Duodenal mucosa (tissue), 2 donors: ENCODE measurements around the gene PLBD2.

Source experiments
- H3K27ac ChIP-seq: one replicate; pipeline ENCODE4 v1.7.0; 2013; ENCODE audit warnings: low read depth, low read length
- H3K27me3 ChIP-seq, 2 donors: one replicate each; pipeline ENCODE4 v1.7.0; 2013; ENCODE audit warnings: low read length in 2 of 2, control low read depth in 1 of 2; ENCODE audit not compliant: insufficient read depth in 2 of 2, control insufficient read depth in 1 of 2
- H3K36me3 ChIP-seq, 2 donors: one replicate each; pipeline ENCODE4 v1.7.0; 2013; ENCODE audit warnings: low read length in 2 of 2, control low read depth in 1 of 2; ENCODE audit not compliant: insufficient read depth in 2 of 2, control insufficient read depth in 1 of 2
- H3K4me1 ChIP-seq, 2 donors: one replicate each; pipeline ENCODE4 v1.7.0; 2013; ENCODE audit warnings: low read length in 2 of 2, control low read depth in 1 of 2; ENCODE audit not compliant: insufficient read depth in 2 of 2, control insufficient read depth in 1 of 2
- H3K4me3 ChIP-seq, 2 donors: one replicate each; pipeline ENCODE4 v1.7.0; 2013; ENCODE audit warnings: low read length in 2 of 2, low read depth in 1 of 2
- H3K9ac ChIP-seq, 2 donors: one replicate each; pipeline ENCODE4 v1.7.0; 2013; ENCODE audit warnings: low read length in 2 of 2, low read depth in 1 of 2
- H3K9me3 ChIP-seq, 2 donors: one replicate each; pipeline ENCODE4 v1.7.0; 2013; ENCODE audit warnings: low read length in 2 of 2, control low read depth in 1 of 2; ENCODE audit not compliant: control insufficient read depth in 1 of 2

The PLBD2 gene

DNA sequence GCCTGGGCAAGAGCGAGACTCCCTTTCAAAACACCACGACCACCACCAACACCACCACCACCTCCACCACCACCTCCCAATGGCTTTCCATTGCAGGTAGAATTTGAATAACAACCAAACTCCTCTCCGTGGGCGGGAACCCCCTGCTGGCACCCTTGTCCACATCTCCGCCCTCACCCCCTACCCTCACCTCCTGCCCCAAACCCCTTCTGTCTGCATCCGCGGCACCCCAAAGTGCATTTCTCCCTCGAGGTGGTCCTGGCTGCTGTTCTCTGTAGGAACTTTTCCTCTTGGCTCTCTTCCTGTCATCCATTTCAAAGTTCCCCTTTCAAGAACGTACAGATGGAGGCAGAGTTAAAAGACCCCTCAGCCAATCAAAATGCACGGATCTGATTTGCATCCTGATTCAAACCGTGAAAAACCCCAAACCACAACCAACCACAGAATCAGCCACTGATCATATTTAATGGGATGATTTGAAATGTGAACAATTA is 67.6 kb downstream of the PLBD2 start:
- Histone ChIP-seq H3K36me3 (no peaks in the 10 kb centered on the region), H3K4me3 (no peak overlapping the region), H3K9ac (no peak overlapping the region), H3K4me1 (peaks cover 3 to 25% of the 10 kb centered on the region in 2 donors), H3K27ac (no peak overlapping the region), H3K9me3 (no peaks in the 10 kb centered on the region), H3K27me3 (no peaks in the 10 kb centered on the region)

DNA sequence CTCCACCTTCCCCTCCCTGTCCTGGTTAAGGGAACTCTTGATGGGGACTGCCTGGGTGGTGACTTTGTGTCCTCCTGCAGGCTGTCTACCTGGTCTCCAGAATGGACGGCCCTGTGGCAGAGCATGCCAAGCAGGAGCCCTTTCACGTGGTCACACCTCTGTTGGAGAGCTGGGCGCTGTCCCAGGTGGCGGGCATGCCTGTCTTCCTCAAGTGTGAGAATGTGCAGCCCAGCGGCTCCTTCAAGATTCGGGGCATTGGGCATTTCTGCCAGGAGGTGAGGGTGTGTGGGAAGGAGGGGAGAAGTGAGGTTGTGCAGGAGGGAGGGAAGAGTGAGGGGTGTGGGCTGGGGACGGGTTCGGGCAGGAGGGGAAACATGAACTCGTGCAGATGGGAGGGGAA is 69.5 kb downstream of the PLBD2 start:
- no peak overlapping the region for H3K27ac ChIP-seq
- no peak overlapping the region for H3K4me3 ChIP-seq
- H3K9ac ChIP-seq: no peak overlapping the region
- no peaks in the 10 kb centered on the region for H3K9me3 ChIP-seq
- H3K27me3 ChIP-seq: no peaks in the 10 kb centered on the region
- peaks cover 3 to 9% of the 10 kb centered on the region in 2 donors for H3K4me1 ChIP-seq
- no peaks in the 10 kb centered on the region for H3K36me3 ChIP-seq

DNA sequence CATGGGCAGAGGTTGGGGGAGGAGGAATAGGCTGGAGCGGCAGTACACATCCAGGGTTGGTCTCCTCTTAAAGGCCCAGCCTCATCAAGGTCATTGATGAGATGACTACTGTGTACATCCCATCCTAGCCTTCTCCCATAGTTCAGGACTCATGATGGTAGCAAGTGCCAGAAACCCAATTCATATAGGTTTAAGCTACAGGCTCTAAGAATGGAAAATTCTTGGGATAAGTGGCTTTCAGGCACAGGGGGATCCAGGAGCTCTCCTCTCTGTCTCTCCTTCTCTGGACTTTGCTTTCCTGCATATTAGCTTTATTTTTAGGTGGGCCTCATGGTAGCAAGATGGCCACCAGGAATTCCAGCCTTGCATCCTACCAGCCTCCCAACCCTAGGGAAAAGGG is 70.1 kb downstream of the PLBD2 start:
- Histone ChIP-seq H3K4me1 (peaks cover 2 to 3% of the 10 kb centered on the region in 2 donors), H3K4me3 (no peak overlapping the region), H3K9ac (no peak overlapping the region), H3K36me3 (no peaks in the 10 kb centered on the region), H3K27ac (no peak overlapping the region), H3K9me3 (no peaks in the 10 kb centered on the region), H3K27me3 (no peaks in the 10 kb centered on the region)

DNA sequence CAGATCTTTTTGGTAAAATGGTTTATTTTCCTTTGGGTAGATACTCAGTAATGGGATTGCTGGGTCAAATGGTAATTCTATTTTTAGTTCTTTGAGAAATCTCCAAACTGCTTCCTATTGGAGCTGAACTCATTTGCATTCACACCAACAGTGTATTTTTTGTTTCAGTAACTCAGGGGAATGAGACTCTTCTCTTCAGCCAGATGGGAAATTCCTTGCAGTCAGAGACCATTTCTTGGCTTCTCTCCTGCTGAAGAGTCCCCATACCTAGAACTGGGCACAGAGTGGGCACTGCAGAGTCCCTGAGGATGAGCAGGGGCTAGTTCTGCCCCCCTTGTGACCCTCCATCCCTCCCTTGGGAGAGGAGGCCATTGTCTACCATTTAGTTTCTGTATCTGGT is 74.6 kb downstream of the PLBD2 start:
- Histone ChIP-seq H3K27ac (no peak overlapping the region), H3K27me3 (no peaks in the 10 kb centered on the region), H3K9me3 (no peaks in the 10 kb centered on the region), H3K4me3 (no peak overlapping the region), H3K4me1 (no peaks in the 10 kb centered on the region), H3K9ac (no peak overlapping the region), H3K36me3 (peaks cover 0 to under 1% of the 10 kb centered on the region in 2 donors)

DNA sequence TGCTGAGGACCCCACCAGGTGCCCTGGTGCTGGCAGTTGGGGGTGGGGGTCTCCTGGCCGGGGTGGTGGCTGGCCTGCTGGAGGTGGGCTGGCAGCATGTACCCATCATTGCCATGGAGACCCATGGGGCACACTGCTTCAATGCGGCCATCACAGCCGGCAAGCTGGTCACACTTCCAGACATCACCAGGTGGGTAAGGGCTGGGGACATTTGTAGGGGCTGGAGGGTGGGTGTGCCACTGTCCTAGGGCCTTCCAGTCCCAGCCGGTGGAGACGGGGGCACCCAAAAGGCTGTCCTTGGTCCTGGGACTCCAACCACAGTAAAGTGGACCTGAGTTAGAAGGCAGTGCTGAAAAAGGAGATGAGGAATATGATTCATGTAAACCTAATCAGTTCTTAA is 77.0 kb downstream of the PLBD2 start:
- Histone ChIP-seq H3K27me3 (no peaks in the 10 kb centered on the region), H3K4me3 (no peak overlapping the region), H3K27ac (no peak overlapping the region), H3K9me3 (no peaks in the 10 kb centered on the region), H3K9ac (no peak overlapping the region), H3K36me3 (peaks cover 0 to 3% of the 10 kb centered on the region in 2 donors), H3K4me1 (no peaks in the 10 kb centered on the region)

DNA sequence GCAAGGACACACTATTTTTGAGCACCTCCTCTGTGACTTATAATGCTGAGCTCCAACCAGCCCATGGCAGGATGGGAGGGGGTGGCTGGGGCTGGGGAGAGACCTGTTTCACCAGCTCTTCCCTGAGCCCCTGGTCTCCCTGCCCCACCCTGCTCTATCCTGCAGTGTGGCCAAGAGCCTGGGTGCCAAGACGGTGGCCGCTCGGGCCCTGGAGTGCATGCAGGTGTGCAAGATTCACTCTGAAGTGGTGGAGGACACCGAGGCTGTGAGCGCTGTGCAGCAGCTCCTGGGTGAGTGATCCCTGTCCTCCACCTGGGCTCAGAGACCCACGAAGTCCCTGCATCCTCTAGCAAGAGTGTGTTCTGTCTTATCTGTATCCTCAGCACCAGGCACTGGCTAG is 78.2 kb downstream of the PLBD2 start:
- Histone ChIP-seq H3K9ac (no peak overlapping the region), H3K27me3 (no peaks in the 10 kb centered on the region), H3K4me3 (no peak overlapping the region), H3K27ac (no peak overlapping the region), H3K4me1 (no peaks in the 10 kb centered on the region), H3K9me3 (no peaks in the 10 kb centered on the region), H3K36me3 (peaks cover 0 to 3% of the 10 kb centered on the region in 2 donors)

DNA sequence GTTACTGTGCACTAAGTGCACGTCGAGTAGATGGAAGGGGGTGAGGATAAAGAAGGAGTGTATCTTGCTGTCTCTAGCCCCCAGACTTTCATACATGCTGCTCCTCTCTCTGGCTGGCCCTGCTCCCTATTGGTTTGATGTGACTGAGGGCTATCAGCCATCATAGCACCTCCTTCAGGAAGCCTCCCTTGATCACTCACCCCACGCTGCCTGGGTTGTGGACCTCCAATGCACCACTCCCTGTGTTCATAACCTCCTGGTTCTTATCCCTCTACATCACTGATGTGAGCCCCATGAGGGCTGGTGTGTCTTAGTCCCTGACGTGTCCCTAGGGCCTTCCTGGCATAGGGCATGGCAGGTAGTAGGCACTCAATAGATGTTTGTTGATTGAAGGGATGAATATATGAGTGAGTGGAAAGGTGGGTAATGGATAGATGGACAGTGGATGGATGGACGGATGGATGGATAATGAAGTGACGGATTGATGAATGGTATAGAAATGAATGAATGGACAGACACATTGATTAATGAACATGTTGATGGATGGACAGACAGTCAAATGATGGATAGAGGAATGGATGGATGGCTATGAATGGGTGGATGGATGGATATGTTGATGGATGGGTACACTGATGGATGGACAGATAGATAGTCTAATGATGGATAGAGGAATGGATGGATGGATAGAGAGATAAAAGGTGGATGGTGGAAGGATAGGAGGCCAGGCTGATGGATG is 78.8 kb downstream of the PLBD2 start:
- H3K27ac ChIP-seq: no peak overlapping the region
- H3K36me3 ChIP-seq: peaks cover 0 to 3% of the 10 kb centered on the region in 2 donors
- no peaks in the 10 kb centered on the region for H3K9me3 ChIP-seq
- no peaks in the 10 kb centered on the region for H3K27me3 ChIP-seq
- no peak overlapping the region for H3K9ac ChIP-seq
- H3K4me3 ChIP-seq: no peak overlapping the region
- H3K4me1 ChIP-seq: no peaks in the 10 kb centered on the region

DNA sequence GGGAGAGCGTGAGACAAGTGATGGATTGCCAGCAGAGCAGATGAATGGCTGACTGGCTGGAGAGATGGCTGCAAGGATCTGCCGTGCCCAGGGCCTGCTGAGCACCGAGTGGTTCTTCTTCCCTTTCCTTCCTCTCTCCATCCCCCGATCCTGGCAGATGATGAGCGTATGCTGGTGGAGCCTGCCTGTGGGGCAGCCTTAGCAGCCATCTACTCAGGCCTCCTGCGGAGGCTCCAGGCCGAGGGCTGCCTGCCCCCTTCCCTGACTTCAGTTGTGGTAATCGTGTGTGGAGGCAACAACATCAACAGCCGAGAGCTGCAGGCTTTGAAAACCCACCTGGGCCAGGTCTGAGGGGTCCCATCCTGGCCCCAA is 79.3 kb downstream of the PLBD2 start:
- Histone ChIP-seq H3K27me3 (no peaks in the 10 kb centered on the region), H3K4me3 (no peak overlapping the region), H3K9me3 (no peaks in the 10 kb centered on the region), H3K9ac (no peak overlapping the region), H3K27ac (no peak overlapping the region), H3K36me3 (peaks cover 0 to 3% of the 10 kb centered on the region in 2 donors), H3K4me1 (no peaks in the 10 kb centered on the region)

DNA sequence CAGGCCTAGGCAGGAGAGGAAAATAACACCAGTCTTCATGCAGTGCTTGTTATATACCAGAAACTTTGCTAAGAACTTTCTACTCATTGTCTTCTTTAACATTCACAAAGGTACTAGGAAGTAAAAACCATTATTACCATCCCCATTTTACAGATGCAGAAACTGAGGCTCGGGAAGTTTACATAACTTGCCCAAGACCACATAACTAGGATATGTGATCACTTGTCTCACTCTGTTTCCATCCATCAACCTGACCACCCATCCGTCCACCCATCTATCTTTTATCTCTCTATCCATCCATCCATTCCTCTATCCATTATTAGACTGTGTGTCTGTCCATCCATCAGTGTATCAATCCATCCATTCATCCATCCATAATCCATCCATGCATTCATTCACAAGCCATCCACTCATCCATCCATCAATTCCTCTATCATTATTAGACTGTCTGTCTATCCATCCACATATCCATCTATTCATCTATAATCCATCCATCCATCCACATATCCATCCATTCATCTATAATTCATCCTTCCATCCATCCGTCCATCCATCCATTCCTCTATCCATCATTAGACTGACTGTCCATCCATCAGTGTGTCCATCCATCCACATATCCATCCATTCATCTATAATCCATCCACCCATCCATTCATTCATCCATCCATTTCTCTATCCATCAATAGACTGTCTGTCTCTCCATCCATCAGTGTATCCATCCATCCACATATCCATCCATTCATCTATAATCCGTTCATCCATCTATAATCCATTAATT is 80.3 kb downstream of the PLBD2 start:
- H3K36me3 ChIP-seq: peaks cover 0 to 3% of the 10 kb centered on the region in 2 donors
- H3K27me3 ChIP-seq: no peaks in the 10 kb centered on the region
- no peak overlapping the region for H3K4me3 ChIP-seq
- no peaks in the 10 kb centered on the region for H3K4me1 ChIP-seq
- no peak overlapping the region for H3K9ac ChIP-seq
- H3K9me3 ChIP-seq: no peaks in the 10 kb centered on the region
- no peak overlapping the region for H3K27ac ChIP-seq

DNA sequence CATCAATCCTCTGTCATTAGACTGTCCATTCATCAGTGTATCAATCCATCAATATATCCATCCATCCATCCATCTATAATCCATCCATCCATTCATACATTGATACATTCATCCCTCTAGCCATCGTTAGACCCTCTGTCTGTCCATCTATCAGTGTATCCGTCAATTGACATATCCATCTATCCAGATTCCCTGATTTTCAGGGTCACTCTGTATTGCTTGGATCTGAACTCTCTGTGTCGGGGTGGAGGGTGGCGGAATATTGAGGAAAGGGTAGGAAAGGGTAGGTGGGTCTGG is 80.9 kb downstream of the PLBD2 start:
- Histone ChIP-seq H3K4me3 (no peak overlapping the region), H3K4me1 (no peaks in the 10 kb centered on the region), H3K36me3 (peaks cover 0 to 3% of the 10 kb centered on the region in 2 donors), H3K27ac (no peak overlapping the region), H3K9ac (no peak overlapping the region), H3K9me3 (no peaks in the 10 kb centered on the region), H3K27me3 (no peaks in the 10 kb centered on the region)
